K562 (cell line): Measurements from ENCODE around the gene ADAM10. TPM values are rescaled to one million over a fixed set of nuclear protein-coding genes. Genes with fewer than 3 reads are reported as not detected.

ENCODE experiments used
- ATAC-seq: fragments of 200-7000 bp; cut with Tn5 transposase; 3 replicates; pipeline ENCODE4 v1.9.1; 2020; ENCODE audit warnings: moderate library complexity
- BruUV-seq: library from RNA; stranded (reverse); fragments of 400-500 nt; replicated peaks from 2 replicates; lab custom pipeline; 2021; lab: Mats Ljungman, UMichigan
- CTCF ChIA-PET: fragments of 300-600 bp; formaldehyde crosslinking; extraction: SDS; loops from one replicate; lab custom pipeline; 2021; ENCODE audit warnings: low intra/inter-chr PET ratio; lab: Yijun Ruan, JAX
- POLR2A ChIA-PET: fragments of 300-600, 350-650 bp; sonication (Branson Sonifier 250); formaldehyde crosslinking; extraction: SDS; loops from one replicate; lab custom pipeline; 2021; ENCODE audit warnings: antibody characterized with exemption, inconsistent platforms; lab: Yijun Ruan, JAX
- DNase-seq, 4 experiments: peaks; one replicate each; pipeline versions ENCODE4 v3.0.0 to v3.0.0-alpha.2; 2011 to 2018; ENCODE audit warnings: low spot score in 3 of 4, mixed read lengths in 3 of 4; ENCODE audit errors: extremely low read depth in 1 of 4
- FAIRE-seq: peaks from 2 replicates; lab custom pipeline; 2011; peaks lifted over from hg19 to GRCh38; lab: Jason Lieb, UNC
- H2AFZ ChIP-seq: 2 replicates; pipeline ENCODE4 v1.6.0; 2011; ENCODE audit warnings: low read depth, low read length, control low read depth, inconsistent platforms
- H3K27ac ChIP-seq: fragments of 200-600 bp; 3 replicates; pipeline ENCODE4 v1.8.0; 2011; ENCODE audit warnings: low read depth, mild to moderate bottlenecking, control low read depth, inconsistent platforms, low read length, moderate library complexity, mixed read lengths; ENCODE audit errors: extremely low read depth
- H3K27me3 ChIP-seq, 2 experiments: fragments of 300-600 bp in 1 of 2; 2 replicates in 1 of 2; 3 replicates in 1 of 2; pipeline versions ENCODE4 v1.6.0 to v1.8.0; 2011; ENCODE audit warnings: inconsistent platforms in 2 of 2, low read length in 2 of 2, mild to moderate bottlenecking in 1 of 2, mixed read lengths in 1 of 2, moderate library complexity in 1 of 2; ENCODE audit not compliant: control insufficient read depth in 2 of 2, insufficient read depth in 2 of 2
- H3K36me3 ChIP-seq: fragments of 300-600 bp; 3 replicates; pipeline ENCODE4 v1.8.0; 2011; ENCODE audit warnings: mild to moderate bottlenecking, low read length, inconsistent platforms; ENCODE audit not compliant: control insufficient read depth, insufficient read depth
- H3K4me1 ChIP-seq, 2 experiments: fragments of 200-600 bp in 1 of 2; replicated peaks in 1 of 2; 2 replicates in 1 of 2; 3 replicates in 1 of 2; pipeline versions ENCODE4 v1.5.1 to v1.8.0; 2011; ENCODE audit warnings: inconsistent platforms in 2 of 2, low read length in 2 of 2, mild to moderate bottlenecking in 1 of 2, mixed read lengths in 1 of 2, moderate library complexity in 1 of 2; ENCODE audit not compliant: control insufficient read depth in 2 of 2, insufficient read depth in 2 of 2
- H3K4me2 ChIP-seq: 2 replicates; pipeline ENCODE4 v1.6.1; 2011; ENCODE audit warnings: low read length, control low read depth, inconsistent platforms, mixed read lengths; ENCODE audit not compliant: insufficient read depth
- H3K4me3 ChIP-seq: fragments of 200-600 bp; sonication (generic), shearing (Covaris generic); 2 replicates; pipeline ENCODE4 v1.5.1; 2016; ENCODE audit warnings: control low read depth, inconsistent platforms
- H3K79me2 ChIP-seq: fragments of 200-600 bp; 3 replicates; pipeline ENCODE4 v1.8.0; 2011; ENCODE audit warnings: low read length, inconsistent platforms; ENCODE audit not compliant: control insufficient read depth, insufficient read depth
- H3K9ac ChIP-seq, 2 experiments: 2 replicates each; pipeline versions ENCODE4 v1.6.0 to v1.6.1; 2011; ENCODE audit warnings: low read depth in 2 of 2, low read length in 2 of 2, control low read depth in 1 of 2, inconsistent platforms in 1 of 2, mild to moderate bottlenecking in 1 of 2, mixed read lengths in 1 of 2; ENCODE audit not compliant: insufficient read depth in 1 of 2
- H3K9me1 ChIP-seq: one replicate; pipeline ENCODE4 v1.6.0; 2011; ENCODE audit warnings: inconsistent platforms, mild to moderate bottlenecking, low read length, moderate library complexity; ENCODE audit not compliant: control insufficient read depth, insufficient read depth
- H3K9me3 ChIP-seq: replicated peaks from 2 replicates; pipeline ENCODE4 v1.5.1; 2011; ENCODE audit warnings: low read depth, low read length, inconsistent platforms; ENCODE audit not compliant: control insufficient read depth, insufficient read depth
- H4K20me1 ChIP-seq: replicated peaks from 2 replicates; pipeline ENCODE4 v1.6.1; 2011; ENCODE audit warnings: low read length, inconsistent platforms, mixed read lengths; ENCODE audit not compliant: control insufficient read depth, insufficient read depth
- DPF2 ChIP-seq: fragments of 450-650 bp; IDR thresholded peaks from 2 replicates; pipeline ENCODE4 v1.6.1; 2016
- ETS2 ChIP-seq: IDR thresholded peaks from 2 replicates; pipeline ENCODE4 v1.6.1; 2016; ENCODE audit warnings: borderline replicate concordance, missing genetic modification characterization, mild to moderate bottlenecking, moderate library complexity, missing compliant biosample characterization; ENCODE audit not compliant: poor library complexity, severe bottlenecking
- FOXK2 ChIP-seq, 2 experiments: fragments of 450-650 bp; IDR thresholded peaks in 1 of 2; conservative IDR thresholded peaks in 1 of 2; 2 replicates each; pipeline ENCODE4 v1.6.1; 2016; ENCODE audit warnings: low read depth in 2 of 2, mild to moderate bottlenecking in 1 of 2
- KDM5B ChIP-seq: fragments of 200-600 bp; sonication (generic); IDR thresholded peaks from 2 replicates; pipeline ENCODE4 v1.6.1; 2012; ENCODE audit warnings: low read depth, mild to moderate bottlenecking, moderate library complexity, low read length, control low read depth, inconsistent platforms; ENCODE audit not compliant: insufficient replicate concordance
- POLR3G ChIP-seq: IDR thresholded peaks from 2 replicates; pipeline ENCODE4 v1.6.1; 2011; ENCODE audit not compliant: insufficient read length, insufficient replicate concordance; ENCODE audit errors: extremely low read depth
- SPI1 ChIP-seq: IDR thresholded peaks from 2 replicates; pipeline ENCODE4 v1.6.1; 2011; ENCODE audit warnings: low read depth, low read length, control low read depth, borderline replicate concordance
- WGBS: fragments of 100-300 bp; shearing (Covaris generic); methylation state at CpG from one replicate; pipeline ENCODE4 v1.1.6; 2016; ENCODE audit warnings: low coverage, mixed read lengths; ENCODE audit not compliant: insufficient coverage; ENCODE audit errors: missing lambda C conversion rate; 5-methylcytosine and 5-hydroxymethylcytosine counted together
- in situ Hi-C: fragments of 300-500 bp; cut with MboI; formaldehyde crosslinking; loops from 4 replicates; pipeline ENCODE4 v1.15.0; 2018; ENCODE audit warnings: inconsistent platforms, mixed read lengths
- intact Hi-C: fragments of 100-400 bp; cut with micrococcal nuclease; formaldehyde crosslinking; loops from 2 replicates; pipeline ENCODE4 v1.14.2; 2022
- polyA plus RNA-seq, 8 experiments: library from polyadenylated mRNA; depleted of rRNA in 4 of 8; stranded (reverse) in 5 of 8; unstranded in 3 of 8; fragments of >200 nt; fragmentation: Nextera tagmentation in 2 of 8; fragmentation: Illumina TruSeq in 1 of 8; extraction: Ambion mirVana in 2 of 8; extraction: Trizol in 1 of 8; gene quantifications; 2 replicates each; pipeline versions ENCODE4 v1.2.1 to v1.2.3, GENCODE V29; 2011 to 2014; ENCODE audit warnings: inconsistent platforms in 1 of 8, missing spikeins in 1 of 8
- total RNA-seq, 7 experiments: library from RNA; depleted of rRNA in 6 of 7; stranded (reverse); fragments of >200 nt in 6 of 7; fragmentation: Illumina TruSeq in 2 of 7; extraction: Trizol in 2 of 7; gene quantifications; 2 replicates each; pipeline versions ENCODE4 v1.2.1 to v1.2.3, GENCODE V29; 2011 to 2021; ENCODE audit warnings: low replicate concordance in 1 of 7
- TF ChIP-seq, protein P1 (sequence below): sonication (generic); formaldehyde crosslinking; IDR thresholded peaks from 2 replicates; pipeline ENCODE4 v1.8.1; 2023; ENCODE audit warnings: missing genetic modification reagents, mild to moderate bottlenecking, borderline replicate concordance
- TF ChIP-seq, protein P2 (sequence below), 2 experiments: fragments of 450-650 bp in 1 of 2; sonication (generic) in 1 of 2; formaldehyde crosslinking in 1 of 2; IDR thresholded peaks in 1 of 2; conservative IDR thresholded peaks in 1 of 2; 2 replicates each; pipeline versions ENCODE4 v1.6.1 to v1.8.1; 2016 to 2023; ENCODE audit warnings: mild to moderate bottlenecking in 2 of 2, moderate library complexity in 2 of 2, inconsistent platforms in 1 of 2, missing genetic modification reagents in 1 of 2
- TF ChIP-seq, protein P3 (sequence below): fragments of 200-400 bp; formaldehyde crosslinking; IDR thresholded peaks from 2 replicates; pipeline ENCODE4 v1.6.1; 2017; ENCODE audit warnings: mild to moderate bottlenecking, low read depth, low read length, moderate library complexity

ADAM10 gene
- total and polyA plus RNA-seq, 9 of the 15 experiments (the other 6 are each of a cell fraction or from before 2014, with no cell fraction given), result 11.9 to 152 (median 57.3) TPM

DNA sequence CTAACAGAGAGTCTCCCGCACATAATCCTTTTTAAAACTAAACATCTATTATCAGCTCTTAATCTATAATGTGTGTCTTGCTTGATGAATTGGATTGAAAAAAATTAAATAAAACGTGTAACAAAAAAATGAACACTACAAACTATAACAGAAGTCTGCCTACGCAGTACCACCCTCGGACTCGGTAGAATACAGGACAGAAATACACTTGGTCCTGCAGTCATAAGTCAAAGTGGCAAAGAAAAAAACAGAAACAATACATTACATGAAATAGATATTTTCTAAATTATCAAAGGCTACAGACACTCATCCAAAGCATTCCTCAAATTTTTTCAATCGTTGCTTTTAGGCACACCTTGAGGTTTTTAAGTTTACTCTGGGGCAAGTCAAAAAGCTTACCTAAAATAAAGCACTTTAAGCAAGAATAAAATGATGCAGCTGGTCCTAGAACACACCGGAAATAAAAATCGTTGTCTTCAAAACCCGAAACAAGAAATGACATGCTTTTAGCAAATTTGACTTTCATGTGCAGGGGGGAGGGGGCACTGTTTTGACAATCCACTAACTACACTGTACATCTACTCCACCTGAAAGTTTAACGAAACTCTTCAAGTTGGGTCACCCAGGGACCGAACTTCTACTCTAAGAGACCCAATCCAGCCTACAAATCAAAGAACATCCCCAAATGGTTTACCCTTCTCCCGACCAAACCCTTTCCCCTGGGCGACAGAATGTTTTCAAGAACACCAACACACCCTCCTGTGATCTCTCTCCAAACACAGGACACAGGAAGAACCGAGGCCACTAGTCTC, 1.3 kb downstream of the ADAM10 start:
- in situ Hi-C loops, result loop anchor here (10.0 kb wide), 1 partner anchor 313 kb away; the partner anchor contains the start of gene LIPC
- Histone ChIP-seq H4K20me1 (peaks cover 5% of the 10 kb centered on the region; the same call in 1 of the 2 replicates), H3K9me1 (no peaks in the 10 kb centered on the region), H3K9me3 (no peaks in the 10 kb centered on the region), H3K4me3 (peak overlapping the region; percentile 89), H3K4me2 (peak overlapping the region; percentile 94), H3K27ac (peak overlapping the region; percentile 92), H3K79me2 (peaks cover 64% of the 10 kb centered on the region), H3K9ac (peak overlapping the region; percentile 79 to 99), H3K36me3 (no peaks in the 10 kb centered on the region; the same call in 2 of the 3 replicates), H3K4me1 (peaks cover 5 to 10% of the 10 kb centered on the region in 2 experiments; a peak in 4 of 5 replicates), H3K27me3 (no peaks in the 10 kb centered on the region), H2AFZ (peak overlapping the region; percentile 88; the same call in 1 of the 2 replicates)
- WGBS, result under 1% methylated on average over 14 of the region's 14 CpGs
- ChIA-PET CTCF (no interaction called here), POLR2A (interaction anchor here (1.6 kb wide), 2 partner anchors 10 to 23 kb away, joined by 5 to 7 read pairs; partner anchors contain the start of gene MINDY2)
- TSS peak; percentile 41 for BruUV-seq
- no peak for DNase-seq
- intact Hi-C loops, result loop anchor here (5.0 kb wide), 1 partner anchor 201 kb away; no protein-coding TSS in a partner anchor
- peak; percentile 58 for FAIRE-seq
- peak; percentile 12 for ATAC-seq
- TF ChIP-seq DPF2, result peak; percentile 43; the same call in 1 of the 2 replicates
- TF ChIP-seq, protein P1, sequence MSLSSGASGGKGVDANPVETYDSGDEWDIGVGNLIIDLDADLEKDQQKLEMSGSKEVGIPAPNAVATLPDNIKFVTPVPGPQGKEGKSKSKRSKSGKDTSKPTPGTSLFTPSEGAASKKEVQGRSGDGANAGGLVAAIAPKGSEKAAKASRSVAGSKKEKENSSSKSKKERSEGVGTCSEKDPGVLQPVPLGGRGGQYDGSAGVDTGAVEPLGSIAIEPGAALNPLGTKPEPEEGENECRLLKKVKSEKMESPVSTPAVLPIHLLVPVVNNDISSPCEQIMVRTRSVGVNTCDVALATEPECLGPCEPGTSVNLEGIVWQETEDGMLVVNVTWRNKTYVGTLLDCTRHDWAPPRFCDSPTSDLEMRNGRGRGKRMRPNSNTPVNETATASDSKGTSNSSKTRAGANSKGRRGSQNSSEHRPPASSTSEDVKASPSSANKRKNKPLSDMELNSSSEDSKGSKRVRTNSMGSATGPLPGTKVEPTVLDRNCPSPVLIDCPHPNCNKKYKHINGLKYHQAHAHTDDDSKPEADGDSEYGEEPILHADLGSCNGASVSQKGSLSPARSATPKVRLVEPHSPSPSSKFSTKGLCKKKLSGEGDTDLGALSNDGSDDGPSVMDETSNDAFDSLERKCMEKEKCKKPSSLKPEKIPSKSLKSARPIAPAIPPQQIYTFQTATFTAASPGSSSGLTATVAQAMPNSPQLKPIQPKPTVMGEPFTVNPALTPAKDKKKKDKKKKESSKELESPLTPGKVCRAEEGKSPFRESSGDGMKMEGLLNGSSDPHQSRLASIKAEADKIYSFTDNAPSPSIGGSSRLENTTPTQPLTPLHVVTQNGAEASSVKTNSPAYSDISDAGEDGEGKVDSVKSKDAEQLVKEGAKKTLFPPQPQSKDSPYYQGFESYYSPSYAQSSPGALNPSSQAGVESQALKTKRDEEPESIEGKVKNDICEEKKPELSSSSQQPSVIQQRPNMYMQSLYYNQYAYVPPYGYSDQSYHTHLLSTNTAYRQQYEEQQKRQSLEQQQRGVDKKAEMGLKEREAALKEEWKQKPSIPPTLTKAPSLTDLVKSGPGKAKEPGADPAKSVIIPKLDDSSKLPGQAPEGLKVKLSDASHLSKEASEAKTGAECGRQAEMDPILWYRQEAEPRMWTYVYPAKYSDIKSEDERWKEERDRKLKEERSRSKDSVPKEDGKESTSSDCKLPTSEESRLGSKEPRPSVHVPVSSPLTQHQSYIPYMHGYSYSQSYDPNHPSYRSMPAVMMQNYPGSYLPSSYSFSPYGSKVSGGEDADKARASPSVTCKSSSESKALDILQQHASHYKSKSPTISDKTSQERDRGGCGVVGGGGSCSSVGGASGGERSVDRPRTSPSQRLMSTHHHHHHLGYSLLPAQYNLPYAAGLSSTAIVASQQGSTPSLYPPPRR (CRISPR knock-in tag), result no peak
- TF ChIP-seq, protein P2, sequence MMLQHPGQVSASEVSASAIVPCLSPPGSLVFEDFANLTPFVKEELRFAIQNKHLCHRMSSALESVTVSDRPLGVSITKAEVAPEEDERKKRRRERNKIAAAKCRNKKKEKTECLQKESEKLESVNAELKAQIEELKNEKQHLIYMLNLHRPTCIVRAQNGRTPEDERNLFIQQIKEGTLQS (IDR thresholded peaks at IDR 0.05), result no peak
- TF ChIP-seq, protein P2 (CRISPR knock-in tag; conservative IDR thresholded peaks at IDR 0.05), result no peak
- 0 out of 4 replicates have a peak, but pooled peaks of 1 of the 2 experiments have one; percentile 18 for TF ChIP-seq FOXK2 (conservative IDR thresholded peaks at IDR 0.05 in 1 of 2, IDR thresholded peaks at IDR 0.05 in 1 of 2; ENCODE audit: low read depth in 2 of 2)
- TF ChIP-seq SPI1, result no peak
- no peak for TF ChIP-seq KDM5B
- TF ChIP-seq, protein P3, sequence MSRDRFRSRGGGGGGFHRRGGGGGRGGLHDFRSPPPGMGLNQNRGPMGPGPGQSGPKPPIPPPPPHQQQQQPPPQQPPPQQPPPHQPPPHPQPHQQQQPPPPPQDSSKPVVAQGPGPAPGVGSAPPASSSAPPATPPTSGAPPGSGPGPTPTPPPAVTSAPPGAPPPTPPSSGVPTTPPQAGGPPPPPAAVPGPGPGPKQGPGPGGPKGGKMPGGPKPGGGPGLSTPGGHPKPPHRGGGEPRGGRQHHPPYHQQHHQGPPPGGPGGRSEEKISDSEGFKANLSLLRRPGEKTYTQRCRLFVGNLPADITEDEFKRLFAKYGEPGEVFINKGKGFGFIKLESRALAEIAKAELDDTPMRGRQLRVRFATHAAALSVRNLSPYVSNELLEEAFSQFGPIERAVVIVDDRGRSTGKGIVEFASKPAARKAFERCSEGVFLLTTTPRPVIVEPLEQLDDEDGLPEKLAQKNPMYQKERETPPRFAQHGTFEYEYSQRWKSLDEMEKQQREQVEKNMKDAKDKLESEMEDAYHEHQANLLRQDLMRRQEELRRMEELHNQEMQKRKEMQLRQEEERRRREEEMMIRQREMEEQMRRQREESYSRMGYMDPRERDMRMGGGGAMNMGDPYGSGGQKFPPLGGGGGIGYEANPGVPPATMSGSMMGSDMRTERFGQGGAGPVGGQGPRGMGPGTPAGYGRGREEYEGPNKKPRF, result no peak
- no peak for TF ChIP-seq ETS2 (tag)
- TF ChIP-seq POLR3G, result no peak
